Immature natural killer cell (primary cell): ENCODE data around the gene GART. TPM values are rescaled to one million over a fixed set of nuclear protein-coding genes. Genes with fewer than 3 reads are reported as not detected.

Experiments
- DNase-seq, 3 donors: peaks; one replicate each; pipeline ENCODE4 v3.0.0; 2022; ENCODE audit warnings: mixed read lengths in 1 of 3
- H3K27ac Mint-ChIP-seq, 6 donors: one replicate each; pipeline ENCODE4 v1.8.0; 2020; ENCODE audit warnings: mixed read lengths in 6 of 6, mild to moderate bottlenecking in 5 of 6, inconsistent platforms in 4 of 6, moderate library complexity in 3 of 6
- H3K27me3 Mint-ChIP-seq, 3 donors: one replicate each; pipeline ENCODE4 v1.8.0; 2020 to 2021; ENCODE audit warnings: low read depth in 3 of 3, mild to moderate bottlenecking in 3 of 3, mixed read lengths in 3 of 3, moderate library complexity in 3 of 3, inconsistent platforms in 1 of 3
- H3K36me3 Mint-ChIP-seq, 3 donors: one replicate each; pipeline ENCODE4 v1.8.0; 2020; ENCODE audit warnings: mixed read lengths in 3 of 3, inconsistent platforms in 2 of 3, mild to moderate bottlenecking in 2 of 3
- H3K4me1 Mint-ChIP-seq, 2 donors: one replicate each; pipeline ENCODE4 v1.8.0; 2020; ENCODE audit warnings: inconsistent platforms in 2 of 2, mild to moderate bottlenecking in 2 of 2, mixed read lengths in 2 of 2, moderate library complexity in 1 of 2
- H3K4me3 Mint-ChIP-seq, 5 donors: one replicate each; pipeline ENCODE4 v1.8.0; 2020; ENCODE audit warnings: mild to moderate bottlenecking in 5 of 5, mixed read lengths in 5 of 5, inconsistent platforms in 3 of 5, moderate library complexity in 3 of 5
- H3K9me3 Mint-ChIP-seq, 6 donors: one replicate each; pipeline ENCODE4 v1.8.0; 2020; ENCODE audit warnings: mild to moderate bottlenecking in 6 of 6, mixed read lengths in 6 of 6, inconsistent platforms in 4 of 6, moderate library complexity in 3 of 6
- polyA plus RNA-seq, 3 donors: library from polyadenylated mRNA; unstranded; fragments of 300-500 nt; fragmentation: Illumina TruSeq; gene quantifications; one replicate each; pipeline ENCODE4 v1.2.3, GENCODE V29; 2021

Gene GART
- polyA plus RNA-seq, 3 donors from 2014 or later = 26.4 to 43.8 (median 36.3) TPM

- H3K4me3 Mint-ChIP-seq = no peak overlapping the region
- H3K27me3 Mint-ChIP-seq = no peaks in the 10 kb centered on the region
- no peaks in the 10 kb centered on the region for H3K4me1 Mint-ChIP-seq
- peaks cover 5 to 27% (median 23%) of the 10 kb centered on the region in 3 donors for H3K36me3 Mint-ChIP-seq
- no peaks in the 10 kb centered on the region for H3K9me3 Mint-ChIP-seq
- no peak for DNase-seq
- no peak overlapping the region for H3K27ac Mint-ChIP-seq
Observed at GRCh38 chr21:33461538-33462250, 80.2 kb downstream of the GART start.

DNA sequence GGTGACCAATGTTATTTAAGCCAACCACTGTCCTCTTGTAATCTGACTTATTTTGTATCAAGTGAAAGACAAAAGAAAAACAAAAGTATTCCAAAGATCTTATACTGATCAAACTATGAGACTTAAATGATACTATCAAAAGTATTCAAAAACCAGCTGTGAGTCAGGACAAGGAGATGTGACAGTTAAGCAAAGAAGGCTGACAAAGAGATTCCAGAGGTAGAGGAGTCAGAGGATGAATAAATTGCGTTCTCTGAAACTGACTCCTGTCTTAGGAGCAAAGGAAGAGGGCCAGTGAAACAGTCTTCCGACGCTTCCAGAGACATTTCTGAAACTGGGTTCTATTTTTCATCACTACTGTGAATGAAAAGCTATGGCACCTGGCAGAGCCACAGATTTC, 83.1 kb downstream of the GART start:
- peaks cover 5 to 36% (median 34%) of the 10 kb centered on the region in 3 donors for H3K36me3 Mint-ChIP-seq
- no peak overlapping the region for H3K27ac Mint-ChIP-seq
- no peak overlapping the region for H3K4me3 Mint-ChIP-seq
- H3K4me1 Mint-ChIP-seq = no peaks in the 10 kb centered on the region
- no peak for DNase-seq
- H3K27me3 Mint-ChIP-seq = no peaks in the 10 kb centered on the region
- no peaks in the 10 kb centered on the region for H3K9me3 Mint-ChIP-seq

DNA sequence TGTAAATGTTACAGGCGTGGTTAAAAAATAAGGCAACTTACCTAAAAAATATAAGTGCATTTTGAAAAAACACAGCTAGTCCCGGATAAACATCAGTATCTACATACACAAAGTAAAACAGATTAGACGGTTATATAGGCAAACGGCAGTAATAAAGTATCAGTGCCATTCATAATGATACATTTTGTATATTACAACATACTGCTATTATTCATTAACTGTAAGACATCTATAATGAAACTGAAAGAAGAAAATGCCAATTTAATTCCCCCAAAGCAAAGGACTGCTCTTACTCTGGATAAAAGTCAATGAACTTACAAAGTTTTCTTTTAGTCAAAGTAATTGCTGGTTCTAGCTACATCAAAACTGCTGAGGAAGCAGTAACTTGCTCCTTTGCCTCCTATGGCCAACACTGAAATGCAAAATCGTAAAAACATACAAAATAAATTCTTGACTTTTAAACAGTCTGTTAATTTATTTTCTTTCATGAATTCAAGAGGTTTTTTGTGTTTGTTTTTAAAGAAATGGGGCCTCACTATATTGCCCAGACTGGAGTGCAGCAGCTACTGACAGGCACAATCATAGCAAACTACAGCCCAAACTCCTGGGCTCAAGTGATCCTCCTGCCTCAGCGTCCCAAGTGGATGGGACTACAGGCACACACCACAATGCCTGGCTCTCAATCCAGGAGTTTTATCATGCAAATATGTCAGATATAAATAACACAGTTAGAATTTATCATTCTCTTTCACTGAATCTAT, 86.1 kb downstream of the GART start:
- Mint-ChIP-seq H3K4me1 (no peaks in the 10 kb centered on the region), H3K27me3 (peaks cover 0 to 2% (median 0%) of the 10 kb centered on the region in 3 donors), H3K36me3 (peaks cover 15 to 56% (median 45%) of the 10 kb centered on the region in 3 donors), H3K9me3 (no peaks in the 10 kb centered on the region), H3K4me3 (no peak overlapping the region), H3K27ac (no peak overlapping the region)
- no peak for DNase-seq

Other genes starting within 250 kb of the GART start
- gene IFNAR1, start 217.1 kb downstream of the GART start, polyA plus RNA-seq = 10 to 100 TPM; 34.1 to 57.1 (median 40.6) TPM
- gene IFNGR2, start 138.7 kb downstream of the GART start, polyA plus RNA-seq = 1 to 10 TPM in 1 of 3 donors, under 1 TPM in 2; 0.35 to 2.0 (median 0.77) TPM
- gene TMEM50B, start 62.1 kb downstream of the GART start, polyA plus RNA-seq = 10 to 100 TPM; 44.2 to 58.4 (median 56.4) TPM
- gene DNAJC28, start 50.4 kb downstream of the GART start, polyA plus RNA-seq = under 1 TPM in 1 of 3 donors, not detected in 2; 1.00 TPM
- 100 to 1,000 TPM; 249 to 673 (median 267) TPM for gene SON, start 921 bp upstream of the GART start, polyA plus RNA-seq
- 1 to 10 TPM; 2.3 to 3.7 (median 3.2) TPM for gene DONSON, start 46.6 kb upstream of the GART start, polyA plus RNA-seq
- gene CRYZL1, start 99.6 kb upstream of the GART start, polyA plus RNA-seq = 10 to 100 TPM; 28.8 to 50.2 (median 29.6) TPM
- gene ITSN1, start 100.4 kb upstream of the GART start, polyA plus RNA-seq = under 1 TPM in 2 of 3 donors, not detected in 1; 0.50 to 0.57 TPM